Transverse colon (tissue), 4 donors: Measurements from ENCODE around the gene CPXM2. TPM values are rescaled to one million over a fixed set of nuclear protein-coding genes. Genes with fewer than 3 reads are reported as not detected.

ENCODE experiments used
- DNase-seq: peaks from one replicate; pipeline ENCODE4 v3.0.0-alpha.2; 2019
- H3K27ac ChIP-seq, 4 donors: fragments of 200-600 bp; sonication (generic); 2 replicates each; pipeline ENCODE4 v1.5.1; 2016 to 2018; ENCODE audit warnings: inconsistent platforms in 4 of 4
- H3K27me3 ChIP-seq: fragments of 200-600 bp; sonication (generic); 2 replicates; pipeline ENCODE4 v1.5.1; 2017; ENCODE audit warnings: inconsistent platforms
- H3K36me3 ChIP-seq, 4 donors: fragments of 200-600 bp; sonication (generic); 2 replicates each; pipeline ENCODE4 v1.5.1; 2017 to 2019; ENCODE audit warnings: inconsistent platforms in 4 of 4
- H3K4me1 ChIP-seq, 4 donors: fragments of 200-600 bp; sonication (generic); 2 replicates each; pipeline ENCODE4 v1.5.1; 2017 to 2020; ENCODE audit warnings: inconsistent platforms in 4 of 4
- H3K4me3 ChIP-seq, 4 donors: fragments of 200-600 bp; sonication (generic); 1 replicate in 1 of 4; 2 replicates in 3 of 4; pipeline versions ENCODE4 v1.5.1 to v1.6.1; 2017 to 2019; ENCODE audit warnings: inconsistent platforms in 4 of 4
- H3K9me3 ChIP-seq, 2 donors: fragments of 200-600 bp; sonication (generic); 2 replicates each; pipeline ENCODE4 v1.5.1; 2017 to 2019; ENCODE audit warnings: inconsistent platforms in 2 of 2
- CTCF ChIP-seq, 5 experiments: fragments of 200-600 bp in 3 of 5; fragments of 450-650 bp in 2 of 5; sonication (generic) in 3 of 5; IDR thresholded peaks; 1 replicate in 2 of 5; 2 replicates in 3 of 5; pipeline ENCODE4 v1.5.1; 2016 to 2017; ENCODE audit warnings: antibody characterized with exemption in 5 of 5, inconsistent platforms in 3 of 5, mild to moderate bottlenecking in 2 of 5, moderate library complexity in 1 of 5
- EP300 ChIP-seq: sonication (generic); formaldehyde crosslinking; IDR thresholded peaks from one replicate; pipeline ENCODE4 v1.6.1; 2017; ENCODE audit warnings: antibody characterized with exemption, low read depth
- POLR2A ChIP-seq: fragments of 450-650 bp; IDR thresholded peaks from one replicate; pipeline ENCODE4 v1.6.1; 2016; ENCODE audit warnings: antibody characterized with exemption, mild to moderate bottlenecking, moderate library complexity
- POLR2AphosphoS5 ChIP-seq, 3 donors: sonication (generic); formaldehyde crosslinking; IDR thresholded peaks; one replicate each; pipeline ENCODE4 v1.6.1; 2016; ENCODE audit warnings: antibody characterized with exemption in 3 of 3
- WGBS, 2 donors: methylation state at CpG; one replicate each; pipeline ENCODE4 v1.1.5; 2018; ENCODE audit warnings: low coverage in 1 of 2; 5-methylcytosine and 5-hydroxymethylcytosine counted together
- in situ Hi-C, 4 donors: fragments of 200-750 bp; cut with MboI; loops; one replicate each; pipeline versions ENCODE4 v1.15.0 to v1.15.1; 2017; ENCODE audit warnings: low sequenced_read_pairs in 3 of 4, low pct_ligation_motif_present in 1 of 4, low pct_unique_long_range_greater_than_20kb in 1 of 4
- intact Hi-C: fragments of 100-400 bp; cut with DNase I; formaldehyde crosslinking; loops from one replicate; pipeline ENCODE4 v1.15.1; 2023; ENCODE audit warnings: low total_unique reads
- total RNA-seq, 4 donors: library from RNA; depleted of rRNA; stranded (reverse); fragments of >200 nt; gene quantifications; one replicate each; pipeline ENCODE4 v1.1.0, GENCODE V29; 2016

CPXM2 gene
- total RNA-seq, 4 donors from 2014 or later, result 7.8 to 19.1 (median 13.0) TPM

GRCh38 chr10:123897146-123897545, 5.5 kb upstream of the CPXM2 start:
- in situ Hi-C loops, result no loop called here
- TF ChIP-seq POLR2A (no peak), EP300 (no peak), CTCF (IDR thresholded peaks at IDR 0.05) (no peak), POLR2AphosphoS5 (IDR thresholded peaks at IDR 0.05) (no peak)
- intact Hi-C loops, result no loop called here
- Histone ChIP-seq H3K9me3 (peaks cover 0 to 8% of the 10 kb centered on the region in 2 donors), H3K4me3 (no peak overlapping the region), H3K27me3 (no peaks in the 10 kb centered on the region), H3K36me3 (no peaks in the 10 kb centered on the region), H3K4me1 (peaks cover 0 to 13% (median 0%) of the 10 kb centered on the region in 4 donors), H3K27ac (peak overlapping the region in 1 of 4 donors; percentile 6)
- no peak for DNase-seq
- 86% methylated on average over 1 to 4 of the region's 4 CpGs for WGBS, 2 donors

GRCh38 chr10:123896246-123896927, 4.8 kb upstream of the CPXM2 start:
- in situ Hi-C loops (no loop called here), intact Hi-C loops (no loop called here)
- DNase-seq, result no peak
- Histone ChIP-seq H3K27ac (peak overlapping the region in 3 of 4 donors; percentile 1 to 6 (median 2)), H3K27me3 (peaks cover 2% of the 10 kb centered on the region), H3K36me3 (no peaks in the 10 kb centered on the region), H3K4me1 (peaks cover 0 to 18% (median 2%) of the 10 kb centered on the region in 4 donors), H3K4me3 (no peak overlapping the region), H3K9me3 (peaks cover 0 to 8% of the 10 kb centered on the region in 2 donors)
- TF ChIP-seq POLR2AphosphoS5 (IDR thresholded peaks at IDR 0.05), result no peak
- TF ChIP-seq EP300, result no peak
- TF ChIP-seq POLR2A, result no peak
- no peak for TF ChIP-seq CTCF (IDR thresholded peaks at IDR 0.05)
- WGBS, 2 donors, result 39 to 57% methylated on average over 1 to 4 of the region's 4 CpGs

GRCh38 chr10:123893651-123894050, 2.0 kb upstream of the CPXM2 start:
- in situ Hi-C loops, result no loop called here
- TF ChIP-seq CTCF (IDR thresholded peaks at IDR 0.05), result no peak
- TF ChIP-seq EP300, result no peak
- TF ChIP-seq POLR2A, result no peak
- Histone ChIP-seq H3K27ac (peak overlapping the region; percentile 85 to 92 (median 87)), H3K4me1 (peaks cover 0 to 18% (median 4%) of the 10 kb centered on the region in 4 donors), H3K9me3 (no peaks in the 10 kb centered on the region), H3K36me3 (no peaks in the 10 kb centered on the region), H3K27me3 (peaks cover 11% of the 10 kb centered on the region), H3K4me3 (no peak overlapping the region)
- intact Hi-C loops, result no loop called here
- DNase-seq, result no peak
- WGBS, 2 donors, result 78% methylated on average over 8 of the region's 8 CpGs; no CpG with 5 or more reads in 1 of the 2 donors

GRCh38 chr10:123890756-123891143, 857 bp downstream of the CPXM2 start:
- in situ Hi-C loops (no loop called here), intact Hi-C loops (no loop called here)
- Histone ChIP-seq H3K9me3 (no peaks in the 10 kb centered on the region), H3K27ac (peak overlapping the region; percentile 85 to 92 (median 87)), H3K36me3 (no peaks in the 10 kb centered on the region), H3K27me3 (peaks cover 11% of the 10 kb centered on the region), H3K4me1 (peaks cover 0 to 11% (median 5%) of the 10 kb centered on the region in 4 donors), H3K4me3 (peak overlapping the region; percentile 25 to 56 (median 46))
- TF ChIP-seq POLR2A, result no peak
- no peak for TF ChIP-seq EP300
- no peak for TF ChIP-seq CTCF (IDR thresholded peaks at IDR 0.05)
- TF ChIP-seq POLR2AphosphoS5 (IDR thresholded peaks at IDR 0.05), result no peak
- 0 to 41% methylated on average over 1 to 6 of the region's 6 CpGs for WGBS, 2 donors
- DNase-seq, result no peak
